Measurements from ENCODE around the gene COL1A2. TPM values are rescaled to one million over a fixed set of nuclear protein-coding genes. Genes with fewer than 3 reads are reported as not detected.
A peak's percentile ranks its signal among the peaks of the same experiment; 100 is the strongest.

COL1A2 gene
- total and polyA plus RNA-seq, 2 of the 4 experiments (the other 2 are of a cell fraction), result 1,211 to 4,454 TPM

GRCh38 chr7:94378356-94378755 is 16.3 kb upstream of the COL1A2 start:
- Histone ChIP-seq H2BK5ac (ENCODE audit: low read depth, low read length, poor library complexity, severe bottlenecking) (no peak overlapping the region), H3K79me1 (ENCODE audit: low read depth in 1 of 2, low read length in 2 of 2) (peaks cover 22 to 33% of the 10 kb centered on the region in 2 experiments; a peak in 3 of 4 replicates), H2BK15ac (ENCODE audit: low read depth, low read length) (no peak overlapping the region; the same call in 2 of the 3 replicates), H2BK120ac (ENCODE audit: low read depth, low read length) (peak overlapping the region; percentile 51; the same call in 1 of the 2 replicates), H3K14ac (replicated peaks; ENCODE audit: low read depth, low read length) (peak overlapping the region; percentile 34; the same call in 1 of the 2 replicates), H3K18ac (ENCODE audit: low read depth, low read length) (peak overlapping the region; percentile 27), H3K9me3 (ENCODE audit: control insufficient read depth, insufficient read depth, low read length) (no peaks in the 10 kb centered on the region), H3K4me2 (ENCODE audit: low read depth, low read length) (peak overlapping the region; percentile 9; the same call in 1 of the 2 replicates), H3K56ac (ENCODE audit: extremely low read depth, insufficient read depth, low read length) (no peak overlapping the region), H3K4me3 (ENCODE audit: insufficient read depth, low read depth, low read length) (no peak overlapping the region), H3K4ac (ENCODE audit: low read depth, low read length) (no peak overlapping the region; the same call in 1 of the 2 replicates), H4K8ac (ENCODE audit: low read depth in 2 of 2, low read length in 2 of 2) (no peak overlapping the region), H3K23ac (ENCODE audit: low read depth, low read length) (no peak overlapping the region), H2AK9ac (replicated peaks; ENCODE audit: low read depth, low read length, poor library complexity) (no peak overlapping the region), H3K36me3 (ENCODE audit: control insufficient read depth, insufficient read depth, low read length) (no peaks in the 10 kb centered on the region), H2AFZ (replicated peaks; ENCODE audit: low read length, poor library complexity) (no peak overlapping the region), H4K91ac (ENCODE audit: insufficient read depth, low read depth, low read length) (no peak overlapping the region), H3K27me3 (ENCODE audit: control insufficient read depth, insufficient read depth, low read length) (no peaks in the 10 kb centered on the region), H4K5ac (ENCODE audit: low read depth, low read length) (no peak overlapping the region; the same call in 1 of the 2 replicates), H3K9ac (ENCODE audit: low read depth, low read length) (no peak overlapping the region), H3K9me1 (ENCODE audit: insufficient read depth, low read length) (peaks cover 3% of the 10 kb centered on the region; the same call in 1 of the 2 replicates), H2AK5ac (ENCODE audit: low read depth, low read length) (no peak overlapping the region), H3K27ac (ENCODE audit: insufficient read depth, low read length) (no peak overlapping the region), H3K4me1 (ENCODE audit: control insufficient read depth, insufficient read depth, low read length) (peaks cover 22% of the 10 kb centered on the region), H4K20me1 (ENCODE audit: insufficient read depth, low read length) (no peaks in the 10 kb centered on the region), H2BK20ac (ENCODE audit: low read depth, low read length) (0 out of 2 replicates have a peak overlapping the region, but pooled peaks have one; percentile 22)
- no peak for ATAC-seq (ENCODE audit: low read depth)
- dilution Hi-C loops (cut with HindIII; ENCODE audit: low sequenced_read_pairs, unreplicated experiment) (no loop called here), in situ Hi-C loops (cut with MboI; ENCODE audit: low sequenced_read_pairs) (no loop called here), intact Hi-C loops (cut with micrococcal nuclease) (no loop called here)
- 0% methylated on average over 1 of the region's 3 CpGs; no CpG with 5 or more reads in 1 of the 2 experiments for WGBS, 2 experiments (ENCODE audit: extremely low coverage in 2 of 2, insufficient read length in 1 of 2)
- BruUV-seq (replicated peaks), result no TSS peak
- ChIA-PET CTCF (interaction anchor here (1.2 kb wide), 1 partner anchor 11 kb away, joined by 6 read pairs; no protein-coding TSS in a partner anchor), POLR2A (ENCODE audit: unreplicated experiment) (interaction anchor here (1.0 to 5.0 kb wide), 3 partner anchors 17 to 80 kb away, joined by 3 to 77 read pairs (median 3); partner anchors contain the start of gene COL1A2)
- no peak for DNase-seq
- TF ChIP-seq CHD1 (IDR thresholded peaks at IDR 0.05; ENCODE audit: low read depth, low read length), result no peak
- no peak for TF ChIP-seq FOS (IDR thresholded peaks at IDR 0.05; ENCODE audit: low read depth, low read length)
- no peak for TF ChIP-seq RAD21 (IDR thresholded peaks at IDR 0.05; ENCODE audit: low read length)
- TF ChIP-seq, protein P1, sequence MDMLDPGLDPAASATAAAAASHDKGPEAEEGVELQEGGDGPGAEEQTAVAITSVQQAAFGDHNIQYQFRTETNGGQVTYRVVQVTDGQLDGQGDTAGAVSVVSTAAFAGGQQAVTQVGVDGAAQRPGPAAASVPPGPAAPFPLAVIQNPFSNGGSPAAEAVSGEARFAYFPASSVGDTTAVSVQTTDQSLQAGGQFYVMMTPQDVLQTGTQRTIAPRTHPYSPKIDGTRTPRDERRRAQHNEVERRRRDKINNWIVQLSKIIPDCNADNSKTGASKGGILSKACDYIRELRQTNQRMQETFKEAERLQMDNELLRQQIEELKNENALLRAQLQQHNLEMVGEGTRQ (IDR thresholded peaks at IDR 0.05; ENCODE audit: low read depth, low read length), result no peak
- no peak for TF ChIP-seq ELK1 (IDR thresholded peaks at IDR 0.05; ENCODE audit: borderline replicate concordance, low read depth, low read length)
- no peak for TF ChIP-seq RFX5 (IDR thresholded peaks at IDR 0.05; ENCODE audit: low read depth, low read length)
- TF ChIP-seq BHLHE40 (IDR thresholded peaks at IDR 0.05; ENCODE audit: low read depth, low read length), result no peak
- TF ChIP-seq NFE2L2 (IDR thresholded peaks at IDR 0.05; ENCODE audit: low read depth, low read length), result no peak
- TF ChIP-seq, protein P2, sequence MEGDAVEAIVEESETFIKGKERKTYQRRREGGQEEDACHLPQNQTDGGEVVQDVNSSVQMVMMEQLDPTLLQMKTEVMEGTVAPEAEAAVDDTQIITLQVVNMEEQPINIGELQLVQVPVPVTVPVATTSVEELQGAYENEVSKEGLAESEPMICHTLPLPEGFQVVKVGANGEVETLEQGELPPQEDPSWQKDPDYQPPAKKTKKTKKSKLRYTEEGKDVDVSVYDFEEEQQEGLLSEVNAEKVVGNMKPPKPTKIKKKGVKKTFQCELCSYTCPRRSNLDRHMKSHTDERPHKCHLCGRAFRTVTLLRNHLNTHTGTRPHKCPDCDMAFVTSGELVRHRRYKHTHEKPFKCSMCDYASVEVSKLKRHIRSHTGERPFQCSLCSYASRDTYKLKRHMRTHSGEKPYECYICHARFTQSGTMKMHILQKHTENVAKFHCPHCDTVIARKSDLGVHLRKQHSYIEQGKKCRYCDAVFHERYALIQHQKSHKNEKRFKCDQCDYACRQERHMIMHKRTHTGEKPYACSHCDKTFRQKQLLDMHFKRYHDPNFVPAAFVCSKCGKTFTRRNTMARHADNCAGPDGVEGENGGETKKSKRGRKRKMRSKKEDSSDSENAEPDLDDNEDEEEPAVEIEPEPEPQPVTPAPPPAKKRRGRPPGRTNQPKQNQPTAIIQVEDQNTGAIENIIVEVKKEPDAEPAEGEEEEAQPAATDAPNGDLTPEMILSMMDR (conservative IDR thresholded peaks at IDR 0.05; ENCODE audit: low read depth, low read length), result no peak
- TF ChIP-seq POLR2A (IDR thresholded peaks at IDR 0.05; ENCODE audit: low read depth, low read length), result no peak
- TF ChIP-seq SMC3 (IDR thresholded peaks at IDR 0.05; ENCODE audit: low read depth, low read length), result no peak
- TF ChIP-seq RCOR1 (IDR thresholded peaks at IDR 0.05; ENCODE audit: insufficient replicate concordance, low read length), result no peak
